GM18526 (cell line): Measurements from ENCODE around the gene SPACA5.

Experiments
- POLR2A ChIP-seq: IDR thresholded peaks from 3 replicates; pipeline ENCODE4 v1.6.1; 2011; ENCODE audit not compliant: insufficient read length; ENCODE audit errors: extremely low read depth

Gene SPACA5

GRCh38 chrX:48022100-48022499 lies 15.3 kb downstream of the SPACA5 start:
- TF ChIP-seq POLR2A = no peak

GRCh38 chrX:48022738-48023137 lies 15.9 kb downstream of the SPACA5 start:
- no peak for TF ChIP-seq POLR2A

GRCh38 chrX:48025561-48025960 lies 18.8 kb downstream of the SPACA5 start:
- no peak for TF ChIP-seq POLR2A

GRCh38 chrX:48028091-48028490 lies 21.3 kb downstream of the SPACA5 start:
- TF ChIP-seq POLR2A = no peak

- TF ChIP-seq POLR2A = no peak
These were observed 23.4 kb downstream of the SPACA5 start for GRCh38 chrX:48030237-48030636.

- TF ChIP-seq POLR2A = no peak
These were observed 29.1 kb downstream of the SPACA5 start for GRCh38 chrX:48035891-48036290.

- no peak for TF ChIP-seq POLR2A
These were observed 36.3 kb downstream of the SPACA5 start for GRCh38 chrX:48043056-48043455.

- no peak for TF ChIP-seq POLR2A
These were observed 38.9 kb downstream of the SPACA5 start for GRCh38 chrX:48045410-48046311.

- TF ChIP-seq POLR2A = no peak
These were observed 40.1 kb downstream of the SPACA5 start for GRCh38 chrX:48046846-48047245.

- no peak for TF ChIP-seq POLR2A
These were observed 52.0 kb downstream of the SPACA5 start for GRCh38 chrX:48058621-48059295.

GRCh38 chrX:48059296-48059639 lies 52.5 kb downstream of the SPACA5 start:
- TF ChIP-seq POLR2A = no peak
